ENCODE measurements around the gene GPR132.
A peak's percentile ranks its signal among the peaks of the same experiment; 100 is the strongest.

GPR132 gene

GRCh38 chr14:105070760-105071137 lies 5.5 kb upstream of the GPR132 start:
- no peak for DNase-seq (ENCODE audit: low read depth)
- H3K4me3 ChIP-seq (ENCODE audit: control insufficient read depth, low read depth, low read length) = no peak overlapping the region
- no peak for TF ChIP-seq CTCF (conservative IDR thresholded peaks at IDR 0.05; ENCODE audit: control insufficient read depth, insufficient read depth, low read depth, low read length)

DNA sequence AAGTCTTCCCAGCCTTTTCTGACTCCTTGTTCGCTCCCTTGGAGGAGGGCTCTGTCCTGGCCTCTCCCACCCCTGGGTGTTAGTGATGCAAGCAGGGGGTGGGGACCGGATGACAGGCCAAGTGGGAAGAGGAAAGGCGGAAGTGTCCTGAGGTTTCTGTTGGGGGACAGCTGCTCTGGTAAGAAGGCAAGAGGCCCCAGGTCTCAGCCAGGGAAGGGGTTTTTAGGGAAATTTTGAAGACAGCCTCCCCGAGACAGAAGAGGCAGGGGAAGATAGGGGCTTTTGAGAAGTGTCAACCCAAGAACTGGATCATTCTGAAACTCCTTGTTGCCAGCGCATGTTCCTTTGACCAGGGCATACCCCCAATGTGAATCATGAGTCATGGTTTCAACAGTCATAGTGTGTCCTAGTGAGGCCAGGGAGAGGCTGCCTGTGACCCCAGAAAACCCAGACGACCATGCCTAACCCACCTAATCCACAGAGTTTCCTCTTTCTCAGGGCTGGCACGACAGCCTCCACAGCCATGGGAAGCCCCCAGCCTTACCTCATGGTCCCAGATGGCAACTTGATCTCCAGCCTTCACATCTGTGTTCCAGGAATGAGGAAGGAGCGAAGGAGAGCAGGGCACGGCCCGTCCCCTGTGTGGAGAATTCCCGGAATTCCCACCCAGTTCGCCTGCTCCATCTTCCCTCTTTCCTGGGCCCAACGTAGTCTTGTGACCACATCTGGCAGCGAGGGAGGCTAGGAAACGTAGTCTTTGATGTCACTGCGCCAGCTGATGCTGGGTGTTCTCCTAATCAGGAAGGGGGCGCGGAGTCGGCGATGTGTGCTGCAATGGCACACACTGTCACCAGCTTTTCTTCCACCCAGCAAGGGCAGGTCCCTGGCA lies 4.9 kb upstream of the GPR132 start:
- H3K4me3 ChIP-seq (ENCODE audit: control insufficient read depth, low read depth, low read length) = no peak overlapping the region
- DNase-seq (ENCODE audit: low read depth) = peak; percentile 60

DNA sequence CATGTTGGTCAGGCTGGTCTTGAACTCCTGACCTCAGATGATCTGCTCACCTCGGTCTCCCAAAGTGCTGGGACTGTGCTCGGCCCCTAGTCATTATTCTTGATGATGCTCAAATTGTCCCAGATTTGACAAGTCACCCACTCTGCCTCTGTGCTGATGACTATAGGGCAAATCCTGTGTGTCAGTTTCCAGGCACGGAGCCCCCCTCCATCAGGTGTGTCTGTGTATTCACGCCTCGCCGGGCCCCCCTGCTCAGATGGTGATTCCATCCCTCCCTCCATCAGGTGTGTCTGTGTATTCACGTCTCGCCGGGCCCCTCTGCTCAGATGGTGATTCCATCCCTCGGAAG lies 4.3 kb upstream of the GPR132 start:
- no peak overlapping the region for H3K4me3 ChIP-seq (ENCODE audit: control insufficient read depth, low read depth, low read length)
- no peak for DNase-seq (ENCODE audit: low read depth)
- no peak for TF ChIP-seq CTCF (conservative IDR thresholded peaks at IDR 0.05; ENCODE audit: control insufficient read depth, insufficient read depth, low read depth, low read length)

More for the DNA sequence above, 4.9 kb upstream of the GPR132 start:
- no peak for TF ChIP-seq CTCF (conservative IDR thresholded peaks at IDR 0.05; ENCODE audit: control insufficient read depth, insufficient read depth, low read depth, low read length)

- TF ChIP-seq CTCF (conservative IDR thresholded peaks at IDR 0.05; ENCODE audit: control insufficient read depth, insufficient read depth, low read depth, low read length) = no peak
- DNase-seq (ENCODE audit: low read depth) = no peak
- no peak overlapping the region for H3K4me3 ChIP-seq (ENCODE audit: control insufficient read depth, low read depth, low read length)
Measured at GRCh38 chr14:105068818-105069217, 3.6 kb upstream of the GPR132 start.

- TF ChIP-seq CTCF (conservative IDR thresholded peaks at IDR 0.05; ENCODE audit: control insufficient read depth, insufficient read depth, low read depth, low read length) = no peak
- no peak for DNase-seq (ENCODE audit: low read depth)
- H3K4me3 ChIP-seq (ENCODE audit: control insufficient read depth, low read depth, low read length) = no peak overlapping the region
Measured at GRCh38 chr14:105067969-105068301, 2.7 kb upstream of the GPR132 start.

GRCh38 chr14:105067140-105067968 lies 2.1 kb upstream of the GPR132 start:
- H3K4me3 ChIP-seq (ENCODE audit: control insufficient read depth, low read depth, low read length) = no peak overlapping the region

More at GRCh38 chr14:105067140-105067968, 2.1 kb upstream of the GPR132 start:
- no peak for TF ChIP-seq CTCF (conservative IDR thresholded peaks at IDR 0.05; ENCODE audit: control insufficient read depth, insufficient read depth, low read depth, low read length)
- peak; percentile 29 for DNase-seq (ENCODE audit: low read depth)

Data from fibroblast of mammary gland (primary cell).